SKM-1 treated with dmso at 0.1 percent for 144 hours (cell line): ENCODE measurements around the gene ZNF496.

Source experiments
- DNase-seq: peaks from one replicate; lab custom pipeline; 2025; ENCODE audit not compliant: unreplicated experiment; lab: John Stamatoyannopoulos, UW

Gene ZNF496

GRCh38 chr1:247329097-247329617 is 2.5 kb downstream of the ZNF496 start:
- DNase-seq, result no peak

- no peak for DNase-seq
These were observed 3.4 kb downstream of the ZNF496 start for GRCh38 chr1:247328311-247328710.

- DNase-seq, result no peak
These were observed 5.1 kb downstream of the ZNF496 start for GRCh38 chr1:247326411-247327130.

GRCh38 chr1:247324923-247325322 is 6.7 kb downstream of the ZNF496 start:
- DNase-seq, result no peak

- no peak for DNase-seq
These were observed 7.4 kb downstream of the ZNF496 start for GRCh38 chr1:247324204-247324787.

GRCh38 chr1:247322849-247323586 is 8.6 kb downstream of the ZNF496 start:
- no peak for DNase-seq

GRCh38 chr1:247322442-247322841 is 9.2 kb downstream of the ZNF496 start:
- no peak for DNase-seq

- DNase-seq, result no peak
These were observed 14.0 kb downstream of the ZNF496 start for GRCh38 chr1:247317702-247318101.

GRCh38 chr1:247316590-247317197 is 15.0 kb downstream of the ZNF496 start:
- no peak for DNase-seq

- no peak for DNase-seq
These were observed 27.6 kb downstream of the ZNF496 start for GRCh38 chr1:247304031-247304430.

- no peak for DNase-seq
These were observed 28.5 kb downstream of the ZNF496 start for GRCh38 chr1:247303216-247303615.

GRCh38 chr1:247301176-247301540 is 30.5 kb downstream of the ZNF496 start:
- DNase-seq, result no peak

GRCh38 chr1:247300491-247301175 is 31.0 kb downstream of the ZNF496 start:
- DNase-seq, result no peak

GRCh38 chr1:247299723-247300381 is 31.8 kb downstream of the ZNF496 start:
- DNase-seq, result no peak

GRCh38 chr1:247298701-247299100 is 33.0 kb downstream of the ZNF496 start:
- DNase-seq, result no peak

GRCh38 chr1:247298124-247298481 is 33.6 kb downstream of the ZNF496 start:
- no peak for DNase-seq

GRCh38 chr1:247297263-247298123 is 34.2 kb downstream of the ZNF496 start:
- DNase-seq, result no peak

GRCh38 chr1:247296599-247297180 is 35.0 kb downstream of the ZNF496 start:
- no peak for DNase-seq

- no peak for DNase-seq
These were observed 35.9 kb downstream of the ZNF496 start for GRCh38 chr1:247295746-247296145.
